Upper lobe of right lung (tissue), 1 donor: ENCODE results near the gene TENM3. TPM values are rescaled to one million over a fixed set of nuclear protein-coding genes. Genes with fewer than 3 reads are reported as not detected.

Source experiments
- ATAC-seq: fragments of 200-7000 bp; cut with Tn5 transposase; one replicate; pipeline ENCODE4 v1.9.1; 2020; ENCODE audit warnings: mild to moderate bottlenecking, moderate library complexity
- DNase-seq: peaks from one replicate; pipeline ENCODE4 v3.0.0-alpha.2; 2020
- H3K27ac ChIP-seq: fragments of 200-600 bp; one replicate; pipeline ENCODE4 v1.8.0; 2022
- H3K27me3 ChIP-seq: fragments of 200-600 bp; one replicate; pipeline ENCODE4 v1.8.0; 2022; ENCODE audit warnings: mild to moderate bottlenecking
- H3K36me3 ChIP-seq: fragments of 200-600 bp; one replicate; pipeline ENCODE4 v1.8.0; 2022
- H3K4me1 ChIP-seq: fragments of 200-600 bp; one replicate; pipeline ENCODE4 v1.8.0; 2022
- H3K4me3 ChIP-seq: fragments of 200-600 bp; one replicate; pipeline ENCODE4 v1.8.0; 2022; ENCODE audit warnings: mild to moderate bottlenecking
- H3K9me3 ChIP-seq: fragments of 200-600 bp; one replicate; pipeline ENCODE4 v1.8.0; 2022
- intact Hi-C: fragments of 100-400 bp; cut with DNase I; formaldehyde crosslinking; loops from one replicate; pipeline ENCODE4 v1.11.0; 2022
- total RNA-seq: library from RNA; stranded (reverse); fragmentation: NEBNext Ultra II Directional; extraction: Animal tissue kit (Norgen Biotek cat#: 25700); gene quantifications from one replicate; pipeline ENCODE4 v1.2.1, GENCODE V29; 2021
- TF ChIP-seq, protein P1 (sequence below): fragments of 200-600 bp; IDR thresholded peaks from one replicate; pipeline ENCODE4 v1.8.0; 2022; ENCODE audit warnings: antibody characterized with exemption
- donor health status: DM: no; HTN: yes; CAD: no; lungs with severe emphysema.

The TENM3 gene
- total RNA-seq, 1 donor from 2014 or later, result 5.6 TPM

DNA sequence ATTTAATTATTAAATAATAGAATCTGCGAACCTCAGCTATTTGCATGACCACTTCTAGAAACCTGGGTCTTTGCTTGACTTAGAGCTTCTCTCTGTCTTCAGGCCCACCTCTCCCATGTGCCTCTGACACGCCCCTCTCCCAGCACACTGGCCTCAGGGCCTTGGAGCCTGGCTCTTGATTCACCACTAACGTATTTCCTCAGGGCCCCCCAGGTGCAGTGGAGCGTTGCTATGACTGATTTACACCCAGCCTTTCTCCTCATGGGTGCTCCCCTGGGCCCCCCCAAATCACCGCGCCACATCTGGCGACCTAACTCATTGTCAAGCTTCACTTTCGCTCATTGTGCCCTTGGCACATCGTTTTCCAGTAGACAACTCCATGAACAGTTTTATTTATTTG lies 37.9 kb upstream of the TENM3 start:
- H3K4me3 ChIP-seq, result no peak overlapping the region
- H3K27ac ChIP-seq, result no peak overlapping the region
- H3K9me3 ChIP-seq, result no peaks in the 10 kb centered on the region
- intact Hi-C loops, result no loop called here
- no peaks in the 10 kb centered on the region for H3K4me1 ChIP-seq
- no peaks in the 10 kb centered on the region for H3K27me3 ChIP-seq
- TF ChIP-seq, protein P1, sequence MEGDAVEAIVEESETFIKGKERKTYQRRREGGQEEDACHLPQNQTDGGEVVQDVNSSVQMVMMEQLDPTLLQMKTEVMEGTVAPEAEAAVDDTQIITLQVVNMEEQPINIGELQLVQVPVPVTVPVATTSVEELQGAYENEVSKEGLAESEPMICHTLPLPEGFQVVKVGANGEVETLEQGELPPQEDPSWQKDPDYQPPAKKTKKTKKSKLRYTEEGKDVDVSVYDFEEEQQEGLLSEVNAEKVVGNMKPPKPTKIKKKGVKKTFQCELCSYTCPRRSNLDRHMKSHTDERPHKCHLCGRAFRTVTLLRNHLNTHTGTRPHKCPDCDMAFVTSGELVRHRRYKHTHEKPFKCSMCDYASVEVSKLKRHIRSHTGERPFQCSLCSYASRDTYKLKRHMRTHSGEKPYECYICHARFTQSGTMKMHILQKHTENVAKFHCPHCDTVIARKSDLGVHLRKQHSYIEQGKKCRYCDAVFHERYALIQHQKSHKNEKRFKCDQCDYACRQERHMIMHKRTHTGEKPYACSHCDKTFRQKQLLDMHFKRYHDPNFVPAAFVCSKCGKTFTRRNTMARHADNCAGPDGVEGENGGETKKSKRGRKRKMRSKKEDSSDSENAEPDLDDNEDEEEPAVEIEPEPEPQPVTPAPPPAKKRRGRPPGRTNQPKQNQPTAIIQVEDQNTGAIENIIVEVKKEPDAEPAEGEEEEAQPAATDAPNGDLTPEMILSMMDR, result no peak
- no peaks in the 10 kb centered on the region for H3K36me3 ChIP-seq
- no peak for ATAC-seq
- DNase-seq, result no peak

DNA sequence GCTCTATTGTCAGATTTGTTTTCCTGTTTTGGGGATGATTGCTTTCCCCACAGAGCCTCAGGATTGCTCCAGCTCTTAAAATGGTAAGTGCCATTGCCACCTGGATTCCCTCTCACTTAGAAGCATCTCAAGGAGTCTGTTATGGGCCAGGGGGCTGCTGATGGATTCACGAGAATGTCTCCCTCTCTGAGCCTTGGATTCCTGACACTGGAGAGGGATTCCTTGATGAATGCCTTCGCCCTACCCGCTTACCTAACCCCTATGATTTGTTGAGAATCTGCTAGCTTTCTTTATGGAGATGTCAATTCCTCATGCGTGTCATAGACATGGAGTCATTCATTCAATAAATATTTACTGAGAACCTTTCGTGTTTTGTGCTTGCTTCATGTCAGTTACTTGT lies 36.9 kb upstream of the TENM3 start:
- DNase-seq, result no peak
- no peaks in the 10 kb centered on the region for H3K4me1 ChIP-seq
- H3K4me3 ChIP-seq, result no peak overlapping the region
- peaks cover 7% of the 10 kb centered on the region for H3K27me3 ChIP-seq
- H3K9me3 ChIP-seq, result no peaks in the 10 kb centered on the region
- intact Hi-C loops, result no loop called here
- H3K36me3 ChIP-seq, result no peaks in the 10 kb centered on the region
- TF ChIP-seq, protein P1, result no peak
- no peak for ATAC-seq
- H3K27ac ChIP-seq, result no peak overlapping the region

DNA sequence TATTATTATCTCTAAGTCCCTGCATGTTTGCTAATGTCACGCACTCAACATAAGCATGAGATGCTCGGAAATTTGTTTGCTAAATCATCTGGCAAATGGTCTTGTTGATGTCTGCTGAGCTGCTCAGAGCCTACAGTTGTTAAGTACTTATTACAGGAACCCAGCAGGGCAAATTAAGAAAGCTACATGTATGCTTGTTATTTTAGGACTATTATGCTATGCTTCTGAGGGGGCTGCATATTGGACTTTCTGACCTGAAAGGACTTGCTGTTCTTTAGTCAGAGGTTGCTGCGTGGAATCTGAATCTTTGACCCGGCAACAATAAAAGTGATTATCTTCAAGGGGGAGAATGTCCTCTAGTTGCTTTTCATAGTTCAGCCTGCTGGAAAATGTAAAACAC lies 36.3 kb upstream of the TENM3 start:
- intact Hi-C loops, result no loop called here
- TF ChIP-seq, protein P1, result no peak
- H3K4me3 ChIP-seq, result no peak overlapping the region
- no peaks in the 10 kb centered on the region for H3K4me1 ChIP-seq
- peaks cover 9% of the 10 kb centered on the region for H3K27me3 ChIP-seq
- no peaks in the 10 kb centered on the region for H3K9me3 ChIP-seq
- no peaks in the 10 kb centered on the region for H3K36me3 ChIP-seq
- DNase-seq, result no peak
- no peak for ATAC-seq
- H3K27ac ChIP-seq, result no peak overlapping the region

DNA sequence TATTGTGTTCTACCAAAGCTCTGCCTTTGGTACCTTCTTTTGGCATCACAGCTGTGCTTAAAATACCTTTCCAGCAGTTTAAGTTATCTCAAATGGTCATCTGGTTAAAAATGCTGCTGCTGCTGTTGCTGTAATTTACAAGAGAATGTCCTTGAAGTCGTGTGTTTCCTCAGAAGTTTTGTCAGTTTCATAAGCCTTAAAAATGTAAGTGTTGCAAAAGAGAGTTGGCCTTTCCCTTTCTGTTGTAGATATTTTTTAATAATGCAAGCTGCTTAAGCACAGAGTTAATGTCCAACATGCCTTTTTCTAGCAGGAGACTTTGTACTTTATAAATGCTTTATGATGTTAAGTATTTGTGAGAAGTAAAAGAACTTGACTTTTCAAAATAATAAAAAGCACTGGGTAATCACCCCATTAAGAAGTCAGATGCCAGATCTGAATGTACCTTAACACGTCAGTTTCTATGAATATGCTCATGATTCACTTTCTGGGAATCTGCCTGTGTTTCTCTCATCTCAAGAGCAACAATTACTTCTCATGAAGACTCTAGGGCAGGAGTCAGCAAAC lies 35.3 kb upstream of the TENM3 start:
- intact Hi-C loops, result no loop called here
- H3K9me3 ChIP-seq, result no peaks in the 10 kb centered on the region
- H3K36me3 ChIP-seq, result no peaks in the 10 kb centered on the region
- DNase-seq (no peak), ATAC-seq (no peak)
- TF ChIP-seq, protein P1, result no peak
- H3K27me3 ChIP-seq, result peaks cover 9% of the 10 kb centered on the region
- H3K4me3 ChIP-seq, result no peak overlapping the region
- H3K4me1 ChIP-seq, result no peaks in the 10 kb centered on the region
- peak overlapping the region; percentile 24 for H3K27ac ChIP-seq

DNA sequence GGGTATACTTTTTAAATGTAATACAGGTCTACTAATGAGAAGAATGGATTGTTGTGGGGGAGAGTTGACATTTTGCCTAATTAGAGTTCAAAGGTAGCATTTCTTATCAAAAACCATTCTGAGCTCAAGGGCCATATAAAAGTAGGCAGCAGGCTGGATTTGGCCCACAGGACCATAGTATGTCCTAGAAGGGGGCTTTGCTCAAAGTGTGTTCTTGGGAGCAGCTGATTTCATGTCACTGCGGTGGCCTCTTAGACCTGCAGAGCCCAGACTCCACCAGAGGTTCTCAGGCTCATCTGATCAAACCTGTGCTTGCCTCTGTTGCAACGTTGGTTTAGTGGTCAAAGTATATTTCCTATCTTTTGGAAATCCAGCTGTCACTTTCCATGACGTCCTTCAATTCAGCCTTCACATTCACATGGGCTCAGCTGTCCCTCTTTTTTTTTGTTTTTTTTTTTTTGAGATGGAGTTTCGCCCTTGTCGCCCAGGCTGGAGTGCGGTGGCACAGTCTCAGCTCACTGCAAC lies 34.6 kb upstream of the TENM3 start:
- Histone ChIP-seq H3K4me1 (no peaks in the 10 kb centered on the region), H3K36me3 (no peaks in the 10 kb centered on the region), H3K27me3 (peaks cover 9% of the 10 kb centered on the region), H3K9me3 (no peaks in the 10 kb centered on the region), H3K4me3 (no peak overlapping the region), H3K27ac (peak overlapping the region; percentile 24)
- ATAC-seq, result no peak
- TF ChIP-seq, protein P1, result no peak
- intact Hi-C loops, result no loop called here
- no peak for DNase-seq
